Retinal pigment epithelial cell (primary cell): ENCODE data around the gene OR51D1.

Experiments
- DNase-seq: peaks from one replicate; pipeline ENCODE4 v3.0.0-alpha.2; 2010; ENCODE audit warnings: low read depth
- H3K4me3 ChIP-seq: 2 replicates; pipeline ENCODE4 v1.5.1; 2011; ENCODE audit warnings: mild to moderate bottlenecking, low read length, control low read depth, moderate library complexity
- CTCF ChIP-seq: conservative IDR thresholded peaks from 2 replicates; pipeline ENCODE4 v1.5.1; 2011; ENCODE audit warnings: low read depth, low read length, control low read depth, inconsistent platforms

OR51D1 gene

GRCh38 chr11:4636136-4636535 lies 1.1 kb upstream of the OR51D1 start:
- DNase-seq: no peak
- no peak overlapping the region for H3K4me3 ChIP-seq
- no peak for TF ChIP-seq CTCF

- H3K4me3 ChIP-seq: no peak overlapping the region
- no peak for TF ChIP-seq CTCF
- no peak for DNase-seq
Measured at GRCh38 chr11:4637662-4638047, 378 bp downstream of the OR51D1 start.

GRCh38 chr11:4639931-4640330 lies 2.7 kb downstream of the OR51D1 start:
- TF ChIP-seq CTCF: no peak
- no peak overlapping the region for H3K4me3 ChIP-seq
- no peak for DNase-seq

- no peak overlapping the region for H3K4me3 ChIP-seq
- no peak for TF ChIP-seq CTCF
- DNase-seq: no peak
Measured at GRCh38 chr11:4641501-4641900, 4.2 kb downstream of the OR51D1 start.

DNA sequence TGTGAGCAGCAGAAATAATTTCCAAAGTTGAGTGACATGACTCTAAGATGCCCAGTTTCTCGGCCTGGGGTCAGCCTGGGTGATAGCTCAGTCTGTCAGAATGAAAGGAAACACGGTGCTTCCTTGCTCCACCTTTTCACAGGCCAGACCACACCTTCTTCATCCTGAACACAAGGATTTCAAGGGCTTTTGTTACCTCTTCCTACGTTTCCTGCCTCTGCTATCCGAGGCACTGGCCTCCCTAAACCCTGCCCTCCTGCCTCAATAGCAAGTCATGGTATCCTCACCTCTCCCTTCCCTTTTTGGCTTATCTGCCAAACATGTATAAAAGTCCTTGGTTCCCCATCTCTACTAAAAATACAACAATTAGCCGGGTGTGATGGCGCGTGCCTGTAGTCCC lies 4.8 kb downstream of the OR51D1 start:
- H3K4me3 ChIP-seq: no peak overlapping the region
- no peak for TF ChIP-seq CTCF
- DNase-seq: no peak

- H3K4me3 ChIP-seq: no peak overlapping the region
- no peak for DNase-seq
- no peak for TF ChIP-seq CTCF
Measured at GRCh38 chr11:4643076-4643475, 5.8 kb downstream of the OR51D1 start.

DNA sequence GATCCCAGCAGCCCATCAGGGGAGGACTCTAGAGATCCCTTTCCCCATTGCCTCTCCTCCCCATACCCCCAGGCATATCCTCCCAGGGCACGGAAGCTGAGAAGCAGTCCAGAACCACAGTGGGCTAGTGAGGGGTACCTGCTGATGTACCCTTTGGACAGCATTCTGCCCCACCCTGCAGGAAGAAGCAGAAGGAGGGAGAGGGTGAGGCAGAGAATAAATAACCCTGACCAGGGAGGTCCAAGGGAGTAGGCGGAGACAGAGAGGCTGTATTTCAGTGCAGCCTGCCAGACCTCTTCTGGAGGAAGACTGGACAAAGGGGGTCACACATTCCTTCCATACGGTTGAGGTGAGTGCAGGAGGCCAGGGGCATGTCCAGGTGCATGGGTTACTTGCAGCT lies 6.4 kb downstream of the OR51D1 start, which contains the start of gene OR51E1:
Gene OR51E1 (plus strand): TSS at position 301 of the 400 bp plus-strand sequence. CDS start 8,545 bp downstream, outside the sequence.
- TF ChIP-seq CTCF: no peak
- H3K4me3 ChIP-seq: no peak within 1 kb of the TSS
- no peak for DNase-seq
